Neural cell (in vitro differentiated cells): ENCODE results near the gene ADCY4.

Source experiments
- POLR2AphosphoS5 ChIP-seq: IDR thresholded peaks from 2 replicates; pipeline ENCODE4 v1.6.1; 2012
- SMC3 ChIP-seq: fragments of 450-650 bp; conservative IDR thresholded peaks from 2 replicates; pipeline ENCODE4 v1.6.1; 2014; ENCODE audit warnings: antibody characterized with exemption, mild to moderate bottlenecking, moderate library complexity; ENCODE audit not compliant: poor library complexity
- TAF1 ChIP-seq: IDR thresholded peaks from 2 replicates; pipeline ENCODE4 v1.6.1; 2012; ENCODE audit warnings: low read depth
- TF ChIP-seq, protein P1 (sequence below): fragments of 450-650 bp; IDR thresholded peaks from 2 replicates; pipeline ENCODE4 v1.5.1; 2014; ENCODE audit warnings: antibody characterized with exemption, mild to moderate bottlenecking, moderate library complexity; ENCODE audit not compliant: poor library complexity, severe bottlenecking

DNA sequence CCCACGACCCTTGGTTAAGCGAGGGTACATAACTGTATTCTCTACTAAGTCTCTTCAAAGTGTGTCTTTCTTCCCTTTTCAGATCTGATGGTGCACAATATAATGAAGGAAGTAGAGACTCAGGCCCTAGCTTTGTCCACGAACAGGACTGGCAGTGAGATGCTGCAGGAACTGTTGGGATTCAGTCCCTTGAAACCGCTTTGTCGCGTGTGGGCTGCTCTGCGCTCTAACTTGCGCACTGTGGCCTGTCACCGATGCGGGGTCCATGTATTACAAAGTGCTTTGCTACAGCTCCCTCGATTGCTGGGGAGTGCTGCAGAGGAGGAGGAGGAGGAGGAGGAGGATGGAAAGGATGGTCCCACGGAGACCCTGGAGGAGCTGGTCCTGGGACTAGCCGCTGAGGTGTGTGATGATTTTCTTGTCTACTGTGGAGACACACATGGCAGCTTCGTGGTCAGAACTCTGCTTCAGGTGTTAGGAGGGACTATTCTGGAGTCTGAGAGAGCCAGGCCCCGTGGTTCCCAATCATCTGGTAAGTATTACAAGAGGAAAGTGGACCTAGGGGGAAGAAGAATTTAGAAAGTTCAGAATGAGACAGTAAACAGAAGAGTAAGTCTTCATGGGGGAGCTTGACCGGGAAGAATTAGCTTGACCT, 34.4 kb downstream of the ADCY4 start:
- TF ChIP-seq, protein P1, sequence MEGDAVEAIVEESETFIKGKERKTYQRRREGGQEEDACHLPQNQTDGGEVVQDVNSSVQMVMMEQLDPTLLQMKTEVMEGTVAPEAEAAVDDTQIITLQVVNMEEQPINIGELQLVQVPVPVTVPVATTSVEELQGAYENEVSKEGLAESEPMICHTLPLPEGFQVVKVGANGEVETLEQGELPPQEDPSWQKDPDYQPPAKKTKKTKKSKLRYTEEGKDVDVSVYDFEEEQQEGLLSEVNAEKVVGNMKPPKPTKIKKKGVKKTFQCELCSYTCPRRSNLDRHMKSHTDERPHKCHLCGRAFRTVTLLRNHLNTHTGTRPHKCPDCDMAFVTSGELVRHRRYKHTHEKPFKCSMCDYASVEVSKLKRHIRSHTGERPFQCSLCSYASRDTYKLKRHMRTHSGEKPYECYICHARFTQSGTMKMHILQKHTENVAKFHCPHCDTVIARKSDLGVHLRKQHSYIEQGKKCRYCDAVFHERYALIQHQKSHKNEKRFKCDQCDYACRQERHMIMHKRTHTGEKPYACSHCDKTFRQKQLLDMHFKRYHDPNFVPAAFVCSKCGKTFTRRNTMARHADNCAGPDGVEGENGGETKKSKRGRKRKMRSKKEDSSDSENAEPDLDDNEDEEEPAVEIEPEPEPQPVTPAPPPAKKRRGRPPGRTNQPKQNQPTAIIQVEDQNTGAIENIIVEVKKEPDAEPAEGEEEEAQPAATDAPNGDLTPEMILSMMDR, result no peak
- TF ChIP-seq SMC3 (no peak), TAF1 (no peak), POLR2AphosphoS5 (no peak)
